ENCODE measurements around the gene ITGAD.

- TF ChIP-seq, protein P1, sequence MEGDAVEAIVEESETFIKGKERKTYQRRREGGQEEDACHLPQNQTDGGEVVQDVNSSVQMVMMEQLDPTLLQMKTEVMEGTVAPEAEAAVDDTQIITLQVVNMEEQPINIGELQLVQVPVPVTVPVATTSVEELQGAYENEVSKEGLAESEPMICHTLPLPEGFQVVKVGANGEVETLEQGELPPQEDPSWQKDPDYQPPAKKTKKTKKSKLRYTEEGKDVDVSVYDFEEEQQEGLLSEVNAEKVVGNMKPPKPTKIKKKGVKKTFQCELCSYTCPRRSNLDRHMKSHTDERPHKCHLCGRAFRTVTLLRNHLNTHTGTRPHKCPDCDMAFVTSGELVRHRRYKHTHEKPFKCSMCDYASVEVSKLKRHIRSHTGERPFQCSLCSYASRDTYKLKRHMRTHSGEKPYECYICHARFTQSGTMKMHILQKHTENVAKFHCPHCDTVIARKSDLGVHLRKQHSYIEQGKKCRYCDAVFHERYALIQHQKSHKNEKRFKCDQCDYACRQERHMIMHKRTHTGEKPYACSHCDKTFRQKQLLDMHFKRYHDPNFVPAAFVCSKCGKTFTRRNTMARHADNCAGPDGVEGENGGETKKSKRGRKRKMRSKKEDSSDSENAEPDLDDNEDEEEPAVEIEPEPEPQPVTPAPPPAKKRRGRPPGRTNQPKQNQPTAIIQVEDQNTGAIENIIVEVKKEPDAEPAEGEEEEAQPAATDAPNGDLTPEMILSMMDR (conservative IDR thresholded peaks at IDR 0.05; ENCODE audit: low read depth in 2 of 2), result no peak
- TF ChIP-seq REST (IDR thresholded peaks at IDR 0.05; ENCODE audit: unreplicated experiment) (no peak), POLR2AphosphoS5 (IDR thresholded peaks at IDR 0.05; ENCODE audit: low read depth) (no peak), ZNF331 (CRISPR knock-in tag; IDR thresholded peaks at IDR 0.05; ENCODE audit: low read depth) (no peak)
These were observed 45.7 kb upstream of the ITGAD start for GRCh38 chr16:31347445-31347844.

Measured in GM23338 (cell line).